H1 (cell line): ENCODE measurements around the gene HSPA1B. TPM values are rescaled to one million over a fixed set of nuclear protein-coding genes. Genes with fewer than 3 reads are reported as not detected.

ENCODE experiments used
- CHD7 ChIP-seq: fragments of 300-600 bp; sonication (generic); IDR thresholded peaks from 2 replicates; pipeline ENCODE4 v1.7.1; 2012; ENCODE audit warnings: low read length, moderate library complexity, mild to moderate bottlenecking, inconsistent platforms; ENCODE audit not compliant: insufficient replicate concordance
- EGR1 ChIP-seq: IDR thresholded peaks from 2 replicates; pipeline ENCODE4 v1.6.1; 2011; ENCODE audit warnings: low read depth, low read length, borderline replicate concordance
- KDM5A ChIP-seq: fragments of 200-600 bp; IDR thresholded peaks from 2 replicates; pipeline ENCODE4 v1.7.1; 2012; ENCODE audit warnings: mild to moderate bottlenecking, low read length, inconsistent platforms, mixed read lengths
- POLR2AphosphoS5 ChIP-seq: IDR thresholded peaks from 2 replicates; pipeline ENCODE4 v1.6.1; 2011; ENCODE audit warnings: low read depth, low read length
- RXRA ChIP-seq: IDR thresholded peaks from 2 replicates; pipeline ENCODE4 v1.6.1; 2011; ENCODE audit warnings: low read depth, mild to moderate bottlenecking, low read length, moderate library complexity; ENCODE audit not compliant: insufficient read depth
- TAF1 ChIP-seq: IDR thresholded peaks from 2 replicates; pipeline ENCODE4 v1.6.1; 2011; ENCODE audit warnings: mild to moderate bottlenecking, low read depth, low read length
- ZNF274 ChIP-seq: IDR thresholded peaks from 2 replicates; pipeline ENCODE4 v1.7.0; 2012; ENCODE audit warnings: low read length, borderline replicate concordance; ENCODE audit errors: extremely low read depth
- polyA plus RNA-seq, 7 experiments: library from polyadenylated mRNA; depleted of rRNA in 3 of 7; stranded (reverse) in 5 of 7; unstranded in 2 of 7; fragments of >200 nt in 5 of 7; fragments of 200-250 nt in 2 of 7; gene quantifications; 1 replicate in 5 of 7; 2 replicates in 1 of 7; 4 replicates in 1 of 7; pipeline versions ENCODE4 v1.2.1 to v1.2.3, GENCODE V29; 2011 to 2013; ENCODE audit warnings: missing spikeins in 2 of 7, mixed read lengths in 2 of 7
- total RNA-seq: library from RNA; stranded (reverse); fragmentation: NEBNext Ultra II Directional; extraction: Animal tissue kit (Norgen Biotek cat#: 25700); gene quantifications from 2 replicates; pipeline ENCODE4 v1.2.1, GENCODE V29; 2021

HSPA1B gene
- total and polyA plus RNA-seq, 2 of the 8 experiments (the other 6 are each of a cell fraction or from before 2014, with no cell fraction given) = 36.6 to 76.6 TPM

GRCh38 chr6:31781244-31782125, 46.1 kb upstream of the HSPA1B start (continued):
- TF ChIP-seq CHD7 (no peak), POLR2AphosphoS5 (no peak), EGR1 (no peak), ZNF274 (no peak), RXRA (no peak), KDM5A (no peak), TAF1 (no peak)
